HCT116 (cell line): ENCODE measurements around the gene DMD. TPM values are rescaled to one million over a fixed set of nuclear protein-coding genes. Genes with fewer than 3 reads are reported as not detected.

ENCODE experiments used
- ATAC-seq: fragments of 200-7000 bp; cut with Tn5 transposase; 2 replicates; pipeline ENCODE4 v1.9.1; 2020; ENCODE audit warnings: mild to moderate bottlenecking, moderate library complexity
- BruUV-seq: library from RNA; stranded (reverse); fragments of 400-500 nt; replicated peaks from 2 replicates; lab custom pipeline; 2021; lab: Mats Ljungman, UMichigan
- CTCF ChIA-PET: fragments of 300-600 bp; sonication (Branson Sonifier 250); formaldehyde crosslinking; loops from one replicate; lab custom pipeline; 2021; ENCODE audit warnings: antibody characterized with exemption; lab: Charles Lee
- POLR2A ChIA-PET: fragments of 300-600, 350-600 bp; sonication (Branson Sonifier 250); formaldehyde crosslinking; loops from one replicate; lab custom pipeline; 2021; ENCODE audit warnings: antibody characterized with exemption; lab: Charles Lee
- RAD21 ChIA-PET, 2 experiments: fragments of 300-600 bp; sonication (Branson Sonifier 250); formaldehyde crosslinking; loops; one replicate each; lab custom pipeline; 2023; ENCODE audit warnings: low total read pairs in 2 of 2; ENCODE audit not compliant: uncharacterized antibody in 2 of 2, unreplicated experiment in 2 of 2, low non-redundant PET in 1 of 2; lab: Charles Lee
- DNase-seq: peaks from one replicate; pipeline ENCODE4 v3.0.0-alpha.2; 2010; ENCODE audit warnings: low read depth, low spot score
- H2AFZ ChIP-seq: fragments of 200-600 bp; shearing (Covaris generic), sonication (generic); 2 replicates; pipeline ENCODE4 v1.6.1; 2017; ENCODE audit warnings: low read depth, mixed run types, mixed read lengths, antibody characterized with exemption, low read length; ENCODE audit not compliant: poor library complexity, severe bottlenecking
- H3K27ac ChIP-seq: 2 replicates; pipeline ENCODE4 v1.5.1; 2012; ENCODE audit warnings: low read depth, low read length
- H3K27me3 ChIP-seq: fragments of 200-600 bp; sonication (generic); 2 replicates; pipeline ENCODE4 v1.6.1; 2016; ENCODE audit warnings: mixed run types, low read length, mixed read lengths; ENCODE audit not compliant: insufficient read depth
- H3K36me3 ChIP-seq, 2 experiments: fragments of 200-500 bp in 1 of 2; fragments of 200-600 bp in 1 of 2; sonication (Bioruptor generic) in 1 of 2; sonication (generic) in 1 of 2; 2 replicates each; pipeline versions ENCODE4 v1.5.1 to v1.6.1; 2014 to 2016; ENCODE audit warnings: low read length in 2 of 2, inconsistent platforms in 1 of 2, mixed read lengths in 1 of 2, mixed run types in 1 of 2; ENCODE audit not compliant: insufficient read depth in 2 of 2, control insufficient read depth in 1 of 2
- H3K4me1 ChIP-seq, 2 experiments: fragments of 200-600 bp in 1 of 2; sonication (generic) in 1 of 2; 2 replicates each; pipeline versions ENCODE4 v1.5.1 to v1.6.1; 2012 to 2017; ENCODE audit warnings: low read length in 2 of 2, inconsistent platforms in 1 of 2, mild to moderate bottlenecking in 1 of 2, mixed read lengths in 1 of 2, mixed run types in 1 of 2, moderate library complexity in 1 of 2; ENCODE audit not compliant: insufficient read depth in 2 of 2, control insufficient read depth in 1 of 2
- H3K4me2 ChIP-seq: fragments of 200-600 bp; sonication (generic); 2 replicates; pipeline ENCODE4 v1.6.1; 2017; ENCODE audit warnings: mixed run types, low read length, mixed read lengths
- H3K4me3 ChIP-seq, 2 experiments: fragments of 200-600 bp in 1 of 2; sonication (generic) in 1 of 2; replicated peaks in 1 of 2; 2 replicates each; pipeline ENCODE4 v1.5.1; 2011 to 2016; ENCODE audit warnings: low read length in 2 of 2, control low read depth in 1 of 2, low read depth in 1 of 2, mild to moderate bottlenecking in 1 of 2, mixed read lengths in 1 of 2, mixed run types in 1 of 2
- H3K79me2 ChIP-seq: fragments of 200-600 bp; sonication (generic); 2 replicates; pipeline ENCODE4 v1.6.1; 2017; ENCODE audit warnings: mild to moderate bottlenecking, mixed run types, low read length, moderate library complexity, mixed read lengths; ENCODE audit not compliant: insufficient read depth
- H3K9ac ChIP-seq: fragments of 200-600 bp; sonication (generic); 2 replicates; pipeline ENCODE4 v1.6.1; 2016; ENCODE audit warnings: low read length, mixed read lengths
- H3K9me2 ChIP-seq: fragments of 200-600 bp; sonication (generic), shearing (Covaris generic); 2 replicates; pipeline ENCODE4 v1.6.1; 2017; ENCODE audit warnings: mixed run types, mild to moderate bottlenecking, moderate library complexity; ENCODE audit not compliant: insufficient read depth
- H3K9me3 ChIP-seq, 2 experiments: fragments of 200-500 bp in 1 of 2; fragments of 200-600 bp in 1 of 2; sonication (Bioruptor generic) in 1 of 2; sonication (generic) in 1 of 2; 2 replicates each; pipeline ENCODE4 v1.6.1; 2014 to 2017; ENCODE audit warnings: low read length in 2 of 2, mixed read lengths in 2 of 2, inconsistent platforms in 1 of 2, low read depth in 1 of 2, mild to moderate bottlenecking in 1 of 2, mixed run types in 1 of 2, moderate library complexity in 1 of 2; ENCODE audit not compliant: control insufficient read depth in 1 of 2, insufficient read depth in 1 of 2
- H4K20me1 ChIP-seq: fragments of 200-600 bp; sonication (generic), shearing (Covaris generic); 2 replicates; pipeline ENCODE4 v1.6.1; 2017; ENCODE audit warnings: mixed run types, mild to moderate bottlenecking, moderate library complexity; ENCODE audit not compliant: insufficient read depth
- ATF3 ChIP-seq: IDR thresholded peaks from 2 replicates; pipeline ENCODE4 v1.6.1; 2012
- CBX3 ChIP-seq: IDR thresholded peaks from 2 replicates; pipeline ENCODE4 v1.6.1; 2012; ENCODE audit warnings: low read depth
- CEBPB ChIP-seq: IDR thresholded peaks from 2 replicates; pipeline ENCODE4 v1.6.1; 2012; ENCODE audit warnings: low read depth
- CTCF ChIP-seq, 3 experiments: fragments of 200-600 bp in 1 of 3; sonication (generic) in 1 of 3; IDR thresholded peaks in 2 of 3; conservative IDR thresholded peaks in 1 of 3; 2 replicates each; pipeline ENCODE4 v1.5.1; 2012 to 2017; ENCODE audit warnings: low read depth in 2 of 3, low read length in 2 of 3, antibody characterized with exemption in 1 of 3, borderline replicate concordance in 1 of 3, control low read depth in 1 of 3, mild to moderate bottlenecking in 1 of 3, mixed read lengths in 1 of 3, mixed run types in 1 of 3, moderate library complexity in 1 of 3; ENCODE audit not compliant: insufficient read depth in 1 of 3
- EGR1 ChIP-seq: IDR thresholded peaks from 2 replicates; pipeline ENCODE4 v1.6.1; 2012; ENCODE audit warnings: low read depth
- ELF1 ChIP-seq: IDR thresholded peaks from 2 replicates; pipeline ENCODE4 v1.6.1; 2012; ENCODE audit warnings: low read depth, borderline replicate concordance
- EZH2 ChIP-seq: fragments of 200-600 bp; sonication (generic); IDR thresholded peaks from 2 replicates; pipeline ENCODE4 v1.6.1; 2017; ENCODE audit warnings: antibody characterized with exemption, mixed run types
- EZH2phosphoT487 ChIP-seq: fragments of 200-600 bp; IDR thresholded peaks from 2 replicates; pipeline ENCODE4 v1.6.1; 2018; ENCODE audit warnings: antibody characterized with exemption, borderline replicate concordance
- JUND ChIP-seq: IDR thresholded peaks from 2 replicates; pipeline ENCODE4 v1.6.1; 2012
- POLR2A ChIP-seq: IDR thresholded peaks from 2 replicates; pipeline ENCODE4 v1.7.0; 2011; ENCODE audit warnings: borderline replicate concordance; ENCODE audit not compliant: insufficient read depth, insufficient read length; ENCODE audit errors: extremely low read depth
- POLR2AphosphoS5 ChIP-seq: IDR thresholded peaks from 2 replicates; pipeline ENCODE4 v1.6.1; 2011; ENCODE audit warnings: mild to moderate bottlenecking, low read depth, low read length, moderate library complexity
- RAD21 ChIP-seq: IDR thresholded peaks from 2 replicates; pipeline ENCODE4 v1.6.1; 2012; ENCODE audit warnings: low read depth, mild to moderate bottlenecking
- REST ChIP-seq: IDR thresholded peaks from 2 replicates; pipeline ENCODE4 v1.6.1; 2012; ENCODE audit warnings: low read depth
- SRF ChIP-seq: IDR thresholded peaks from 2 replicates; pipeline ENCODE4 v1.6.1; 2012; ENCODE audit warnings: low read depth
- TCF7L2 ChIP-seq: IDR thresholded peaks from 2 replicates; pipeline ENCODE4 v1.7.0; 2011; ENCODE audit warnings: borderline replicate concordance, inconsistent platforms; ENCODE audit not compliant: insufficient read depth, insufficient read length; ENCODE audit errors: extremely low read depth
- YY1 ChIP-seq: IDR thresholded peaks from 2 replicates; pipeline ENCODE4 v1.6.1; 2011; ENCODE audit warnings: low read length, low read depth, moderate library complexity, mild to moderate bottlenecking; ENCODE audit not compliant: insufficient replicate concordance; ENCODE audit errors: extremely low read depth
- ZBTB33 ChIP-seq: IDR thresholded peaks from 2 replicates; pipeline ENCODE4 v1.6.1; 2011; ENCODE audit warnings: mild to moderate bottlenecking, low read length, moderate library complexity; ENCODE audit not compliant: insufficient replicate concordance; ENCODE audit errors: extremely low read depth
- ZNF274 ChIP-seq: fragments of 200-500 bp; sonication (Bioruptor generic); IDR thresholded peaks from 2 replicates; pipeline ENCODE4 v1.6.1; 2014; ENCODE audit warnings: mild to moderate bottlenecking, low read depth, low read length, inconsistent platforms
- intact Hi-C: fragments of 100-400 bp; cut with micrococcal nuclease; formaldehyde crosslinking; loops from 2 replicates; pipeline ENCODE4 v1.10.0; 2022
- total RNA-seq: library from RNA; stranded (reverse); gene quantifications from one replicate; pipeline ENCODE4 v1.2.1, GENCODE V29; 2021; ENCODE audit not compliant: unreplicated experiment

DMD gene
- total RNA-seq, 1 experiment from 2014 or later = 0.05 TPM

GRCh38 chrX:32016195-32016594 is 1195.2 kb downstream of the DMD start:
- Histone ChIP-seq H3K27ac (no peak overlapping the region), H3K27me3 (no peaks in the 10 kb centered on the region), H2AFZ (no peak overlapping the region), H3K4me2 (no peak overlapping the region), H3K36me3 (no peaks in the 10 kb centered on the region), H3K9ac (no peak overlapping the region), H3K4me3 (no peak overlapping the region), H3K9me3 (no peaks in the 10 kb centered on the region; a peak in 1 of 4 replicates), H4K20me1 (no peaks in the 10 kb centered on the region), H3K9me2 (no peaks in the 10 kb centered on the region), H3K79me2 (no peaks in the 10 kb centered on the region), H3K4me1 (no peaks in the 10 kb centered on the region)
- BruUV-seq = no TSS peak
- intact Hi-C loops = no loop called here
- DNase-seq (no peak), ATAC-seq (no peak)
- ChIA-PET CTCF (no interaction called here), POLR2A (no interaction called here), RAD21 (no interaction called here)
- no peak for TF ChIP-seq TCF7L2
- TF ChIP-seq EZH2 = no peak
- no peak for TF ChIP-seq ZNF274
- TF ChIP-seq ELF1 = no peak
- no peak for TF ChIP-seq YY1
- TF ChIP-seq SRF = no peak
- no peak for TF ChIP-seq ATF3
- TF ChIP-seq ZBTB33 = no peak
- no peak for TF ChIP-seq REST
- no peak for TF ChIP-seq POLR2AphosphoS5
- TF ChIP-seq CBX3 = no peak
- no peak for TF ChIP-seq EZH2phosphoT487
- TF ChIP-seq RAD21 = no peak
- no peak for TF ChIP-seq EGR1
- TF ChIP-seq JUND = no peak
- no peak for TF ChIP-seq CTCF (IDR thresholded peaks at IDR 0.05 in 2 of 3, conservative IDR thresholded peaks at IDR 0.05 in 1 of 3; ENCODE audit: borderline replicate concordance in 1 of 3, insufficient read depth in 1 of 3, low read depth in 2 of 3, low read length in 2 of 3)
- TF ChIP-seq POLR2A = no peak
- no peak for TF ChIP-seq CEBPB
